HG03097 (cell line): ENCODE measurements around the gene SMCP.

Source experiments
- ATAC-seq: cut with Tn5 transposase; IDR thresholded peaks from one replicate; pipeline ENCODE4 v1.9.1; 2021; ENCODE audit not compliant: unreplicated experiment, low FRiP score

SMCP gene

GRCh38 chr1:152886085-152886484, 8.0 kb downstream of the SMCP start:
- ATAC-seq = no peak

GRCh38 chr1:152886758-152887409, 8.8 kb downstream of the SMCP start:
- ATAC-seq = no peak

GRCh38 chr1:152888126-152888525, 10.0 kb downstream of the SMCP start:
- no peak for ATAC-seq

- ATAC-seq = no peak
Measured at GRCh38 chr1:152899027-152899426, 20.9 kb downstream of the SMCP start.

GRCh38 chr1:152899883-152900282, 21.8 kb downstream of the SMCP start:
- no peak for ATAC-seq

- no peak for ATAC-seq
Measured at GRCh38 chr1:152901631-152902030, 23.5 kb downstream of the SMCP start.

- no peak for ATAC-seq
Measured at GRCh38 chr1:152902636-152903035, 24.5 kb downstream of the SMCP start.

GRCh38 chr1:152904688-152905440, 26.7 kb downstream of the SMCP start:
- ATAC-seq = no peak

- ATAC-seq = no peak
Measured at GRCh38 chr1:152906023-152906565, 28.0 kb downstream of the SMCP start.

GRCh38 chr1:152907686-152908601, 29.8 kb downstream of the SMCP start, which contains the start of gene IVL:
Gene IVL (plus strand): TSS chr1:152908546. CDS start chr1:152909798, 1,252 bp downstream.
- ATAC-seq = no peak

- ATAC-seq = no peak
Measured at GRCh38 chr1:152909206-152909605, 31.1 kb downstream of the SMCP start.

GRCh38 chr1:152912471-152912870, 34.3 kb downstream of the SMCP start:
- no peak for ATAC-seq

- ATAC-seq = no peak
Measured at GRCh38 chr1:152912900-152913299, 34.8 kb downstream of the SMCP start.

GRCh38 chr1:152917794-152918193, 39.7 kb downstream of the SMCP start:
- ATAC-seq = no peak

- ATAC-seq = no peak
Measured at GRCh38 chr1:152919071-152919470, 40.9 kb downstream of the SMCP start.

- ATAC-seq = no peak
Measured at GRCh38 chr1:152924191-152924590, 46.1 kb downstream of the SMCP start.

GRCh38 chr1:152926091-152926490, 48.0 kb downstream of the SMCP start:
- ATAC-seq = no peak

GRCh38 chr1:152928671-152929070, 50.5 kb downstream of the SMCP start:
- ATAC-seq = no peak

- no peak for ATAC-seq
Measured at GRCh38 chr1:152932170-152932811, 54.2 kb downstream of the SMCP start.

- ATAC-seq = no peak
Measured at GRCh38 chr1:152933196-152933595, 55.1 kb downstream of the SMCP start.
